Limb (tissue), 2 donors: ENCODE data around the gene CPNE4.
"Not testable (repeated sequence)": the region's sequence is repeated elsewhere in the genome, so short reads cannot be mapped to it uniquely, and the experiment has no call there.

Source experiments
- DNase-seq, 2 donors: peaks; one replicate each; pipeline ENCODE4 v3.0.0-alpha.2; 2016; ENCODE audit errors: extremely low spot score in 2 of 2

CPNE4 gene

GRCh38 chr3:131540143-131540542 lies 494.7 kb downstream of the CPNE4 start:
- DNase-seq = no peak

GRCh38 chr3:131538968-131539367 lies 495.8 kb downstream of the CPNE4 start:
- no peak for DNase-seq

DNA sequence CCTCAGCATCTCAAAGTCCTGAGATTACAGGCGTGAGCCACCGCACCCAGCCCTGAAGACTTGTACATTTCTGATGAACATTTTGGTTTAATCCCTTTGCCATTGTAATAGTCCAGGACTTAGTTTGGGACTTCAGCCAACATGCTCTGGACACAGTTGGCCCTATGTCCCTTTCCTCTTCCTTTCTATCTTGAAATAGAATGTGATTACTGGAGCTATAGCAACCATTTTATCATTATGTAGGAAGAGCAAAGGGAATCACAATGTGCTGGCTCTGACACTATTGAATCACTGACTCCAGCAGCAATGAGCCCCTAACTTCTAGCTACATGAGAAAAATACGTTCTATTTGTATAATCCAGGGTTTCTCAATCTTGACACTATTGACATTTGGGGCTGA lies 497.3 kb downstream of the CPNE4 start:
- no peak for DNase-seq

- no peak for DNase-seq
These were observed 499.2 kb downstream of the CPNE4 start for GRCh38 chr3:131535596-131535995.

DNA sequence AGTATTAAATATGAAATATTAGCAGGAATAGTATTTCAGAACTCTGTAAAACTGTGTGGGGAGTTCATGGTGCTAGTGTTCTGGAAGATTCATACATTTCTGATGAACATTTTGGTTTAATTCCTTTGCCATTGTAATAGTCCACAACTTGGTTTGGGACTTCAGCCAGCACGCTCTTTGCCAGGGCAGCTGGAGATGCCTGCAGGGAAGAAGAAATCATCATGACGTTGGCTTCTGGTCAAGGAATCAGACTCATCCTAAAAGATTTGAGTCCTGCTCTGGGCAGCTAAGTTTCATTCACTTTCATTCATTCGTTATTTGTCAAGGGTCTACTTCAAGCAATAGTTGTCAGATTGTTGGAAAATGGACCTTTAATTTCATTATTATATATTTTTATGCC lies 499.7 kb downstream of the CPNE4 start:
- no peak for DNase-seq

DNA sequence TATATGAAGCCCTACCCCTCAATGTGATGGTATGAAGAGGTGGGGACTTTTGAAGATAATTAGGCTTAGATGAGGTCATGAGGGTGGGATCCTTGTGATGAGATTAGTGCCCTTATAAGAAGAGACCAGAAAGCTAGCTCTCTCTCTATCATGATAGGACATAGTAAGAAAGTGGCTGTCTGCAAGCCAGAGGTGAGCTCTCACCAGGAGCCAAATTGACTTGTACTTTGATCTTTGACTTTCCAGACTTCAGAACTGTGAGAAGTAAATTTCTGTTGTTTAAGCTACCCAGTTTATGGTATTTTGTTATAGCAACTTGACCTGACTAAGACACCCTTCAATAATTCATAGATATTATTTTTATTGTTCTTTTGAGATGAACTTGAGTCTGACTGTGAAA lies 502.2 kb downstream of the CPNE4 start:
- DNase-seq = no peak

DNA sequence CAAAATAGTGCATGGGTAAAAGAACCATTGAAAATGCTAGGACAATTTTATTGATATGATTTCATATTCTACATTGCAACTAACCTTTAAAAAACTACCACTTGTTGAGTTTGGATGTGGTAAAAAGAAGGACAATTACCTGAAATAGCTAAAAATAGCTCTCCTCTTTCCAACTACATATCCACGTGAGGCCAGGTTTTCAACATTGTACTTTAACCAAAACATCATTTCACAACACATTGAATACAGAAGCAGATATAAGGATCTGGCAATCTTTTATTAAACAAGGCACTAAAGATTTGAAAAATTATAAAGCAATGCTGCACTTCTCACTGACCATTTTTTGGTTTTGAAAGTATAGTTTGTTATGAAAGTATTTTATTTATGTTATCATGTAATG lies 504.0 kb downstream of the CPNE4 start:
- no peak for DNase-seq

DNA sequence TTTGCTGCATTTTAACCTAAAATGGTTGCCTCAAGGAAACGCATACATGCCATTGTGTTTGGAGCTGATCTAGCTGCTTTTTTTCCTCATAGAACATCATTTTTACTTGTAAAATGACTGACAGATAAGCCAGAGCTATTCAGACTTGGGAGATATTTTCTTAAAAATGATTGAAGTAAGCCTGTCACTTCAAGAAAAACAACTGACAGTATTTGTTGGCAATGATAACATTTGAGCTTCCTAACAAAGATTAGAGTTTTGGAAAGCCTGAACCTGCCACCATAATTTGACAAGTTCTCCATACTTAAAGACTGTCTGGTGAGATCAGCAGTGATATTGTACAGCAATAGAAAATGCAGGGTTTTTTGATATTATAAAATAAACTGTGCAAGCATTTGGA lies 504.4 kb downstream of the CPNE4 start:
- DNase-seq = no peak

DNA sequence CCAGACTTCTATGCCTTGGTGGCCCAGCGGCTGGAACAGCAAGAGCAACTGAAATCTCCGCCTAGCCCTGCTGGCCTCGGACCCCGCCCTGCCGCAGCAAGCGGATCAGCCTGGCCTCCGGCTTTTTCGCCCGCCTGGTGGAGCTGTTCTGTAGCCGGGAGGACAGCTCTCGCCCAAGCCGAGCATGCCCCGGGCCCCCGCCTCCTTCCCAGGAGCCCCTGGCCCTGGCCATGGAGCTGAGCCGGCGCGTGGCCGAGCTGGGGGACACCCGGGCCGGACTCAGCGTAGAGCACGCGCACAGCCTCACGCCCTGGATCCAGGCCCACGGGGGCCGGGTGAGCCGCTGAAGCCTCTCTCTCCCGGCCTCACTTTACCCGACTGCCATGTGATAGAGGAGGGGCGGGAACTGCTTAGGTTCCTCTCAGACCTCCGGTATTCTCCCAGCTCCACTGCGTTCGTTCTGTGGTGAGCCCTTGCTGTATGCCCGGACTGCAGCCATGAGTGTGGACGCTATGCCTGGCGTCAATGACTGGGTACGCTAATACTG lies 507.9 kb downstream of the CPNE4 start:
- DNase-seq = peak; percentile 44 to 84

DNA sequence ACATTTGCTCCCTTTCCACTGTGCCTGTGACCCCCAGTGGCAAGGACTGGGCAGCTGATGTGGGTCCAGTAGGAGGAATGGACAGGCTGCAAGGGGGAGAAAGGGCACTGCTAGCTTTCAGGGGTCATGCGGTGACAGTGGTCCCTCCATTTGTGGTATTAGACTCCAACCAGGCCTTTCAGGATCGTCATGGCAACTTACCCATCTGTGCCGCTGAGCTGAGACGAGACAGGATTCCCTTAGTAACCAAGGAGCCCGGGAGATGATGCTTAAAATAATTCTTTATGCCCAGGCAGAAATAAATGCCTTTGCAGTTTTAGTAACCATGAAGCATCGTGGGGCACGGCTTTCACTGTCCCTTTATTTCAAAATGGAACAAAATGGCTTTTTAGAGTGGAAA lies 516.1 kb downstream of the CPNE4 start:
- no peak for DNase-seq

DNA sequence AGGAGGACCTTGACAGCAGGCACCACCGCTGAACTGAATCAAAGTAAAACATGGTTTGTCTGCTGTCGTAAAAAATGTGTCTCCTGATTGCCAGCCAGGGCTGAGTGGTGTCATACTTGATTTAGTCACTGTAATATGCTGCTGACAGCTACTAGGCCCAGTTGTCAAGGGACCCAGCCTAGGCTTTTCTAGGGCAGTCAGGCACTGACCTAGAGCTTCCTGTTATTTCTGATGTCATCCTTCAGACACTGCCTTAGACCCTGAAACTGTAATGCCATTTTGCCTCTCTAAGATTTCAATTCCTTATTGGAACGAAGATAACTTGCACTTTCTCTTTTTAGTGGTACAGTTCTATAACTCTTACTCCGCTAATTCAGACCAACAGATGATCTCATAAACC lies 529.4 kb downstream of the CPNE4 start:
- no peak for DNase-seq

DNA sequence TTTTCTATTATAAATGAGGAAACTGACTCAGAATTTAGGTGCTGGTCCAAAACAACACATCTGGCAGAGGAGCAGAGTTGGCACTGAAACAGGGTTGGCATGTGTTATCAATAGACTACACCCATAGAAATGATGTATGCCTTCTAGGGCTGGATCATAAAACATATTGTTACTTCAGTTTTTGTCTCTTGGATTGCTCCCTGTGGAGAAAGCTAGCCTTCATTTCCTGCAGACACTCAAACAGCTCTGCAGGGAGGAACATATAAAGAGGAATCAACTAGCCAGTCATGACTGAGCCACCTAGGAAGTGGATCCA lies 531.5 kb downstream of the CPNE4 start:
- DNase-seq = no peak

DNA sequence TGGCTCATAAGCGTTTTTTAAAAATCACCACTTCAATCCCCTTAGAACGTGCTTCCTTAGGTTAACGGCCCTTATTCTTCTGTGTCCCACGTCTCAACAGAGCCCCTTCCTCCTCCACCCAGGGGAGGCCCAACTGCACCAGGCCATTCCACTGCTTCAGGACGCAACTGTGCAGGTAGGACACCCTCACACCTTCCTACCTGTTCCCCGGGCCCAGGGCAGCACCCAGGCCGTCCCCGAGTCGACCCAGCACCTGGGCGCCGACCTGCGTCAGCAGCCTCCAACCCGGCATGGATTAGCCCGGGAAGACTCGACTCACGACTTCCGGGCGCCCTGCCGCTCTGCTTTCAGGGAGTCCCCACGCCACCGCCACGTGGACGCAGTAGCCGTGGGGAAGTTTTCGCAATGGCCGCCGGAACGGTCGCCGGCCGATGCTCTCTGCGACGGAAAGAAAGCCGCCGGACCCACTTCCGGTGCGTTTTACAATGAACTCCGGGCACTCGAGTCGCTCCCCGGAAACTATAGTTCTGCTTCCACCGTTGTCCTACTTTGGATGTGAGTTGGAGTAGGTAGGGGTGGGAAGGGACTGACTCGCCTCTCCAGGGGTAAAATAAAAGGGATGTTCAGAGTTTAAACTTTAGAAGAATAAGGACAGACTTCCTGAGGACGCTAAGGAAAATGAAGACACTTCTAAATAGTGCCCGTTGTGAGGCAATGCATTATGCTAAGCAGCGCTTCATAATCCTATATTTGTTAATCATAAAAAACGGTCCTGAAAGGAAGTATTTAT lies 532.1 kb downstream of the CPNE4 start, which contains the start of gene MRPL3:
Gene MRPL3, minus strand, starts transcription at position 442 of the 790 bp plus-strand sequence. Its CDS starts 150 bp downstream, at position 292.
- DNase-seq = peak; percentile 88 to 90

DNA sequence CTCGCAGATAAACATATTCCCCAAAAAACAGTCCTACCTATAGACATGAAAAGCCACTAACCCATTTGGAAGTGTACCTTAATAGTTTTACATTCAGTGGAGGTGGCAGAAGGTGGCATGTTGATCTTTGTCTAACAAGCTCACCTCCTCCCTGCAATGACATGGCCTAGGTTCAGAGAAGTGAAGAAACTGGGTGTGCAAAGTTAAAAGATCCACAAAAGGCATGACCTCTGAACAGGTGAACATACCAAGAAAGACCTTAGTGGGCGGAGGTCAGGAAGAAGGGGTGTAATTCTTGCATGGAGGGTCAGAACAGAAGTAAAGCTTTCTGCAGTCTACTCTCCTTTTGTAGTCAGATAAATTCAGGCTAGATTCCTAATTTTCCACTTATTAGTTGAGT lies 532.9 kb downstream of the CPNE4 start:
- DNase-seq = no peak

- DNase-seq = no peak
These were observed 540.1 kb downstream of the CPNE4 start for GRCh38 chr3:131494706-131495105.

GRCh38 chr3:131491775-131492174 lies 543.0 kb downstream of the CPNE4 start:
- DNase-seq = no peak

DNA sequence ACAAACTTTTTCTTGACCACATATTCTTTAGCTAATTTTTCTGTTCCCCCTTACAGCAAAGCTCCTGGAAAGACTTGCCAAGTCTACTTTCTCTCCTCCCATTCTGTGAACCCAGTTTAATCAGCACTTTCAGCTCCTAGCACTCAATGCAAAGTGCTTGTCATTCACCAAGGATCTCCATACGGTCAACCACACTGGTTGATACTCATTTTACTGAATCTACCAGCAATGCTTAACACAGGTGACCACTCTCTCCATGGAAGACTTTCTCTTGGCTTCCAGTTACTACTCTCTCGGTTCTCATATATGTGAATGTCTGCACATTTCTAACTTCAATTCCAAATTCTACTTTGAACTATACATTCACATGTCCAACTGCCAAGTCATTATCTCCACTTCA lies 543.7 kb downstream of the CPNE4 start:
- DNase-seq = no peak

DNA sequence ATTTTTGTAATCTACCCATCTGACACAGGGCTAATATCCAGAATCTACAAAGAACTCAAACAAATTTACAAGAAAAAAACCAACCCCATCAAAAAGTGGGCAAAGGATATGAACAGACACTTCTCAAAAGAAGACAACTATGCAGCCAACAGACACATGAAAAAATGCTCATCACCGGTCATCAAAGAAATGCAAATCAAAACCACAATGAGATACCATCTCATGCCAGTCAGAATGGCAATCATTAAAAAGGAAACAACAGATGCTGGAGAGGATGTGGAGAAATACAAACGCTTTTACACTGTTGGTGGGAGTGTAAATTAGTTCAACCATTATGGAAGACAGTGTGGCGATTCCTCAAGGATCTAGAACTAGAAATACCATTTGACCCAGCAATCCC lies 548.3 kb downstream of the CPNE4 start:
- DNase-seq = not testable (repeated sequence)

- DNase-seq = no peak
These were observed 549.7 kb downstream of the CPNE4 start for GRCh38 chr3:131485119-131485518.

- DNase-seq = no peak
These were observed 550.2 kb downstream of the CPNE4 start for GRCh38 chr3:131484496-131485111.
